ENCODE measurements around the gene IGFBP5.

Gene IGFBP5

DNA sequence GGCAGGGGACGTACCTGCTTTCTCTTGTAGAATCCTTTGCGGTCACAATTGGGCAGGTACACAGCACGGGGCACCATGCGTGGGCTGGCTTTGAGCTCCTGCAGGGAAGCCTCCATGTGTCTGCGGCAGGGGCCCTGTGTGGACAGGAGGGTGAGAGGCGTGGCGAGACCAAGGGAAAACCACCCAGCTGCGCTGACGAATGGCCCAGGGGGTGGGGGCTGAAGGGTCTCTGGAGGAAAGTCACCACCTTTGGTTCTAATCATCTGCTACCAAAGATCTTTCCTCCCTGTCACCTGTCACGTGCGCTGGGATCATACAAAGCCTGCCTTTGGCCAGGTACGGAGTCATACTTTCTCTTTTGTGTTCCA, 17.3 kb downstream of the IGFBP5 start:
- DNase-seq (ENCODE audit: low read depth in 1 of 2, low spot score in 1 of 2): no peak
- Histone ChIP-seq H3K27ac (replicated peaks) (no peak overlapping the region), H3K4me3 (replicated peaks; ENCODE audit: insufficient read depth, low read length) (no peak overlapping the region), H3K27me3 (ENCODE audit: insufficient read depth, poor library complexity, severe bottlenecking) (no peaks in the 10 kb centered on the region)
- TF ChIP-seq, protein P1, sequence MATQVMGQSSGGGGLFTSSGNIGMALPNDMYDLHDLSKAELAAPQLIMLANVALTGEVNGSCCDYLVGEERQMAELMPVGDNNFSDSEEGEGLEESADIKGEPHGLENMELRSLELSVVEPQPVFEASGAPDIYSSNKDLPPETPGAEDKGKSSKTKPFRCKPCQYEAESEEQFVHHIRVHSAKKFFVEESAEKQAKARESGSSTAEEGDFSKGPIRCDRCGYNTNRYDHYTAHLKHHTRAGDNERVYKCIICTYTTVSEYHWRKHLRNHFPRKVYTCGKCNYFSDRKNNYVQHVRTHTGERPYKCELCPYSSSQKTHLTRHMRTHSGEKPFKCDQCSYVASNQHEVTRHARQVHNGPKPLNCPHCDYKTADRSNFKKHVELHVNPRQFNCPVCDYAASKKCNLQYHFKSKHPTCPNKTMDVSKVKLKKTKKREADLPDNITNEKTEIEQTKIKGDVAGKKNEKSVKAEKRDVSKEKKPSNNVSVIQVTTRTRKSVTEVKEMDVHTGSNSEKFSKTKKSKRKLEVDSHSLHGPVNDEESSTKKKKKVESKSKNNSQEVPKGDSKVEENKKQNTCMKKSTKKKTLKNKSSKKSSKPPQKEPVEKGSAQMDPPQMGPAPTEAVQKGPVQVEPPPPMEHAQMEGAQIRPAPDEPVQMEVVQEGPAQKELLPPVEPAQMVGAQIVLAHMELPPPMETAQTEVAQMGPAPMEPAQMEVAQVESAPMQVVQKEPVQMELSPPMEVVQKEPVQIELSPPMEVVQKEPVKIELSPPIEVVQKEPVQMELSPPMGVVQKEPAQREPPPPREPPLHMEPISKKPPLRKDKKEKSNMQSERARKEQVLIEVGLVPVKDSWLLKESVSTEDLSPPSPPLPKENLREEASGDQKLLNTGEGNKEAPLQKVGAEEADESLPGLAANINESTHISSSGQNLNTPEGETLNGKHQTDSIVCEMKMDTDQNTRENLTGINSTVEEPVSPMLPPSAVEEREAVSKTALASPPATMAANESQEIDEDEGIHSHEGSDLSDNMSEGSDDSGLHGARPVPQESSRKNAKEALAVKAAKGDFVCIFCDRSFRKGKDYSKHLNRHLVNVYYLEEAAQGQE (IDR thresholded peaks at IDR 0.05; ENCODE audit: insufficient replicate concordance, low read depth): no peak
- TF ChIP-seq POLR2AphosphoS5 (IDR thresholded peaks at IDR 0.05; ENCODE audit: low read depth) (no peak), GABPA (IDR thresholded peaks at IDR 0.05; ENCODE audit: low read depth) (no peak), SPI1 (IDR thresholded peaks at IDR 0.05; ENCODE audit: borderline replicate concordance, low read depth) (no peak)
- TF ChIP-seq, protein P2, sequence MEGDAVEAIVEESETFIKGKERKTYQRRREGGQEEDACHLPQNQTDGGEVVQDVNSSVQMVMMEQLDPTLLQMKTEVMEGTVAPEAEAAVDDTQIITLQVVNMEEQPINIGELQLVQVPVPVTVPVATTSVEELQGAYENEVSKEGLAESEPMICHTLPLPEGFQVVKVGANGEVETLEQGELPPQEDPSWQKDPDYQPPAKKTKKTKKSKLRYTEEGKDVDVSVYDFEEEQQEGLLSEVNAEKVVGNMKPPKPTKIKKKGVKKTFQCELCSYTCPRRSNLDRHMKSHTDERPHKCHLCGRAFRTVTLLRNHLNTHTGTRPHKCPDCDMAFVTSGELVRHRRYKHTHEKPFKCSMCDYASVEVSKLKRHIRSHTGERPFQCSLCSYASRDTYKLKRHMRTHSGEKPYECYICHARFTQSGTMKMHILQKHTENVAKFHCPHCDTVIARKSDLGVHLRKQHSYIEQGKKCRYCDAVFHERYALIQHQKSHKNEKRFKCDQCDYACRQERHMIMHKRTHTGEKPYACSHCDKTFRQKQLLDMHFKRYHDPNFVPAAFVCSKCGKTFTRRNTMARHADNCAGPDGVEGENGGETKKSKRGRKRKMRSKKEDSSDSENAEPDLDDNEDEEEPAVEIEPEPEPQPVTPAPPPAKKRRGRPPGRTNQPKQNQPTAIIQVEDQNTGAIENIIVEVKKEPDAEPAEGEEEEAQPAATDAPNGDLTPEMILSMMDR (IDR thresholded peaks at IDR 0.05; ENCODE audit: insufficient read depth, low read length): no peak

DNA sequence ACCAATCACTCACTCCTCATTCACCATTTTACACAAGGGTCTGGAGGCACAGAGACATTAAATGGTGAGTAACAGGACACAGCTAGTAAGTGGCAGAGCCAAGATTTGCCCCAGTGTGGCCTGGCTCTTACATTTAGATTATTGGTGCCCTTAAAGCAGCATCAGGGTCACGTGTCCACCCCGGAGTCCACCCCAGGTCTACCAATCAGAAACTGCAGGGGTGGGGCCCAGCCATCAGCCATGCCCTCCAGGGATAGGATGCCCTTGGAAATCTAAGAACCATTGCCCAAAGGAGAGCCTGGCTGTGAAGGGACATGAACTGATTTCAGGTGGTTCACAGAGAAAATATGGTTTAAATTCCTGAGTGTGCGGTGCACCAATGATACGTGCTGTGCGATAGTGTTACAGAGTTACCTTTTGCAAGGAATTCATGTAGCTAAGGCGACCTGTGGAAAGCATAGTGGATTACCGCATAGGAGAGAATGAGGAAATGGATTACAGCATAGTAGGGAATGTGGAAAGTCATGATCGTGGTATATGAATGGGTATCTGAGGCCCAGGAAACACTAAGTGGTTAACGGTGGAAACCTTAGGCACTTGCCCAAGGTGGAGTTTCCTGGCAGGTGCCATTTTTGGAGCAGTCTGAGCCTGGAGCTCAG, 17.8 kb downstream of the IGFBP5 start:
- TF ChIP-seq POLR2AphosphoS5 (IDR thresholded peaks at IDR 0.05; ENCODE audit: low read depth) (no peak), GABPA (IDR thresholded peaks at IDR 0.05; ENCODE audit: low read depth) (no peak), SPI1 (IDR thresholded peaks at IDR 0.05; ENCODE audit: borderline replicate concordance, low read depth) (no peak)
- TF ChIP-seq, protein P2 (IDR thresholded peaks at IDR 0.05; ENCODE audit: insufficient read depth, low read length): no peak
- TF ChIP-seq, protein P1 (IDR thresholded peaks at IDR 0.05; ENCODE audit: insufficient replicate concordance, low read depth): no peak
- H3K4me3 ChIP-seq (replicated peaks; ENCODE audit: insufficient read depth, low read length): no peak overlapping the region
- no peak overlapping the region for H3K27ac ChIP-seq (replicated peaks)
- H3K27me3 ChIP-seq (ENCODE audit: insufficient read depth, poor library complexity, severe bottlenecking): no peaks in the 10 kb centered on the region
- no peak for DNase-seq (ENCODE audit: low read depth in 1 of 2, low spot score in 1 of 2)

DNA sequence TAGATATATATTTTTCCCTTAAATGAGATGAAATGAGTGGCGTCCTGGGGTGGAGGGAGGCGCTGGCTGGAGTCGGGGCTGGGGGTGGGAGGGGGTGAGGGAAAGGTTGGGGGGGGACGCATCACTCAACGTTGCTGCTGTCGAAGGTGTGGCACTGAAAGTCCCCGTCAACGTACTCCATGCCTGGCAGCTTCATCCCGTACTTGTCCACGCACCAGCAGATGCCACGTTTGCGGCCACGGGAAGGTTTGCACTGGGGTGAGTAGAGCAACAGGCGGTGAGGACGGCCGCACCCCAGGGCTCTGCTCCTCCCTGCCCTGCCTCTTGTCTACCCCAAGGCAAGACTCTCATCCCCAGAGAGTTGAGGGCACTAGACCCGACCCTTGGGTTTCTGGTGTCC, 18.7 kb downstream of the IGFBP5 start:
- no peak for DNase-seq (ENCODE audit: low read depth in 1 of 2, low spot score in 1 of 2)
- Histone ChIP-seq H3K27ac (replicated peaks) (no peak overlapping the region), H3K27me3 (ENCODE audit: insufficient read depth, poor library complexity, severe bottlenecking) (no peaks in the 10 kb centered on the region), H3K4me3 (replicated peaks; ENCODE audit: insufficient read depth, low read length) (no peak overlapping the region)
- TF ChIP-seq, protein P2 (IDR thresholded peaks at IDR 0.05; ENCODE audit: insufficient read depth, low read length): no peak
- TF ChIP-seq SPI1 (IDR thresholded peaks at IDR 0.05; ENCODE audit: borderline replicate concordance, low read depth) (no peak), GABPA (IDR thresholded peaks at IDR 0.05; ENCODE audit: low read depth) (no peak), POLR2AphosphoS5 (IDR thresholded peaks at IDR 0.05; ENCODE audit: low read depth) (no peak)
- TF ChIP-seq, protein P1 (IDR thresholded peaks at IDR 0.05; ENCODE audit: insufficient replicate concordance, low read depth): no peak
